HG02852 (cell line): ENCODE measurements around the gene DPH3.

Experiments
- ATAC-seq: cut with Tn5 transposase; IDR thresholded peaks from one replicate; pipeline ENCODE4 v1.9.1; 2021; ENCODE audit warnings: mild to moderate bottlenecking, moderate library complexity; ENCODE audit not compliant: unreplicated experiment

Gene DPH3

GRCh38 chr3:16257309-16257708, 7.4 kb downstream of the DPH3 start:
- ATAC-seq, result no peak

- ATAC-seq, result no peak
Measured at GRCh38 chr3:16255726-16256125, 9.0 kb downstream of the DPH3 start.

GRCh38 chr3:16255326-16255725, 9.4 kb downstream of the DPH3 start:
- ATAC-seq, result no peak

- ATAC-seq, result peak; percentile 49
Measured at GRCh38 chr3:16254916-16255315, 9.8 kb downstream of the DPH3 start.

GRCh38 chr3:16253601-16254000, 11.1 kb downstream of the DPH3 start:
- ATAC-seq, result no peak

- no peak for ATAC-seq
Measured at GRCh38 chr3:16252988-16253387, 11.8 kb downstream of the DPH3 start.

GRCh38 chr3:16252243-16252978, 12.3 kb downstream of the DPH3 start:
- ATAC-seq, result no peak

GRCh38 chr3:16251316-16252085, 13.2 kb downstream of the DPH3 start:
- no peak for ATAC-seq

- ATAC-seq, result no peak
Measured at GRCh38 chr3:16249886-16250285, 14.9 kb downstream of the DPH3 start.

- ATAC-seq, result no peak
Measured at GRCh38 chr3:16249336-16249735, 15.4 kb downstream of the DPH3 start.

GRCh38 chr3:16248556-16248955, 16.2 kb downstream of the DPH3 start:
- ATAC-seq, result no peak

- ATAC-seq, result peak; percentile 86
Measured at GRCh38 chr3:16247282-16248061, 17.3 kb downstream of the DPH3 start.

GRCh38 chr3:16245609-16246008, 19.1 kb downstream of the DPH3 start:
- no peak for ATAC-seq

- no peak for ATAC-seq
Measured at GRCh38 chr3:16243706-16244490, 20.8 kb downstream of the DPH3 start.

- ATAC-seq, result no peak
Measured at GRCh38 chr3:16242177-16242576, 22.6 kb downstream of the DPH3 start.

GRCh38 chr3:16241225-16241624, 23.5 kb downstream of the DPH3 start:
- ATAC-seq, result no peak

GRCh38 chr3:16240229-16241023, 24.3 kb downstream of the DPH3 start:
- no peak for ATAC-seq

GRCh38 chr3:16239780-16240179, 25.0 kb downstream of the DPH3 start:
- ATAC-seq, result no peak

- ATAC-seq, result no peak
Measured at GRCh38 chr3:16239086-16239770, 25.5 kb downstream of the DPH3 start.
